Suppressor macrophage treated with lipopolysaccharide for 1 hour (primary cell): ENCODE results near the gene ATXN3.
"Not testable (repeated sequence)": the region's sequence is repeated elsewhere in the genome, so short reads cannot be mapped to it uniquely, and the experiment has no call there.

Experiments used
- DNase-seq, 3 donors: peaks; one replicate each; pipeline ENCODE4 v3.0.0-alpha.2; 2020 to 2022

ATXN3 gene

GRCh38 chr14:92058006-92058917 is 48.1 kb downstream of the ATXN3 start:
- no peak for DNase-seq

GRCh38 chr14:92049781-92050180 is 56.6 kb downstream of the ATXN3 start:
- no peak for DNase-seq

- not testable (repeated sequence) for DNase-seq
Measured at GRCh38 chr14:92049221-92049620, 57.2 kb downstream of the ATXN3 start.

GRCh38 chr14:92045904-92046303 is 60.5 kb downstream of the ATXN3 start:
- DNase-seq: not testable (repeated sequence)

- not testable (repeated sequence) for DNase-seq
Measured at GRCh38 chr14:92041766-92042165, 64.6 kb downstream of the ATXN3 start.

- DNase-seq: no peak
Measured at GRCh38 chr14:92041203-92041602, 65.2 kb downstream of the ATXN3 start.

- peak; percentile 15 to 49 (median 22) for DNase-seq
Measured at GRCh38 chr14:92040431-92041051, 65.8 kb downstream of the ATXN3 start.

GRCh38 chr14:92039719-92040430 is 66.5 kb downstream of the ATXN3 start, which contains the start of gene TRIP11:
Gene TRIP11 (minus strand): TSS chr14:92040059. CDS start chr14:92039685, 374 bp downstream.
- peak; percentile 95 to 98 (median 98) for DNase-seq

- DNase-seq: peak; percentile 49 to 62 (median 54)
Measured at GRCh38 chr14:92039063-92039718, 67.2 kb downstream of the ATXN3 start.

GRCh38 chr14:92037989-92038388 is 68.4 kb downstream of the ATXN3 start:
- no peak for DNase-seq

- DNase-seq: no peak
Measured at GRCh38 chr14:92035890-92036289, 70.5 kb downstream of the ATXN3 start.

- DNase-seq: no peak
Measured at GRCh38 chr14:92033906-92034687, 72.3 kb downstream of the ATXN3 start.

GRCh38 chr14:92033433-92033832 is 72.9 kb downstream of the ATXN3 start:
- no peak for DNase-seq

GRCh38 chr14:92026548-92027190 is 79.7 kb downstream of the ATXN3 start:
- DNase-seq: peak; percentile 31 to 39 (median 35)

- no peak for DNase-seq
Measured at GRCh38 chr14:92022036-92022435, 84.3 kb downstream of the ATXN3 start.

- no peak for DNase-seq
Measured at GRCh38 chr14:92021523-92021922, 84.9 kb downstream of the ATXN3 start.

- no peak for DNase-seq
Measured at GRCh38 chr14:92014040-92014439, 92.3 kb downstream of the ATXN3 start.

GRCh38 chr14:92012121-92012748 is 94.1 kb downstream of the ATXN3 start:
- DNase-seq: no peak

- no peak for DNase-seq
Measured at GRCh38 chr14:92010644-92011043, 95.7 kb downstream of the ATXN3 start.

GRCh38 chr14:92009604-92010003 is 96.8 kb downstream of the ATXN3 start:
- no peak for DNase-seq
